NCI-H128 (cell line): Measurements from ENCODE around the gene TMC4.
"Not testable (repeated sequence)": the region's sequence is repeated elsewhere in the genome, so short reads cannot be mapped to it uniquely, and the experiment has no call there.

Source experiments
- DNase-seq: peaks from one replicate; lab custom pipeline; 2025; ENCODE audit not compliant: unreplicated experiment; lab: John Stamatoyannopoulos, UW

Gene TMC4

GRCh38 chr19:54172471-54173358 is at the start of gene TMC4:
Gene TMC4 (minus strand): TSS chr19:54173160. CDS start chr19:54173117, 43 bp downstream.
- DNase-seq, result peak; percentile 44

- DNase-seq, result not testable (repeated sequence)
Observed at GRCh38 chr19:54221947-54222346, 49.0 kb upstream of the TMC4 start.

GRCh38 chr19:54219702-54220101 is 46.7 kb upstream of the TMC4 start:
- DNase-seq, result not testable (repeated sequence)

GRCh38 chr19:54218960-54219661 is 46.2 kb upstream of the TMC4 start:
- no peak for DNase-seq

GRCh38 chr19:54218259-54218658 is 45.3 kb upstream of the TMC4 start:
- DNase-seq, result no peak

- DNase-seq, result not testable (repeated sequence)
Observed at GRCh38 chr19:54217517-54218247, 44.7 kb upstream of the TMC4 start.

GRCh38 chr19:54216869-54217268 is 43.9 kb upstream of the TMC4 start:
- no peak for DNase-seq

GRCh38 chr19:54214734-54215133 is 41.8 kb upstream of the TMC4 start:
- not testable (repeated sequence) for DNase-seq

GRCh38 chr19:54214217-54214616 is 41.3 kb upstream of the TMC4 start:
- DNase-seq, result not testable (repeated sequence)

GRCh38 chr19:54211235-54211634 is 38.3 kb upstream of the TMC4 start:
- no peak for DNase-seq

GRCh38 chr19:54209811-54210494 is 37.0 kb upstream of the TMC4 start:
- peak; percentile 61 for DNase-seq

GRCh38 chr19:54209058-54209810 is 36.3 kb upstream of the TMC4 start:
- no peak for DNase-seq

GRCh38 chr19:54208784-54209057 is 35.8 kb upstream of the TMC4 start:
- DNase-seq, result no peak

- no peak for DNase-seq
Observed at GRCh38 chr19:54207983-54208783, 35.2 kb upstream of the TMC4 start.

GRCh38 chr19:54207676-54207982 is 34.7 kb upstream of the TMC4 start:
- no peak for DNase-seq

- not testable (repeated sequence) for DNase-seq
Observed at GRCh38 chr19:54207193-54207592, 34.2 kb upstream of the TMC4 start.

- DNase-seq, result no peak
Observed at GRCh38 chr19:54206831-54207177, 33.8 kb upstream of the TMC4 start.

- DNase-seq, result no peak
Observed at GRCh38 chr19:54206030-54206830, 33.3 kb upstream of the TMC4 start.
